Measurements from ENCODE around the gene IMMP2L. TPM values are rescaled to one million over a fixed set of nuclear protein-coding genes. Genes with fewer than 3 reads are reported as not detected.
A peak's percentile ranks its signal among the peaks of the same experiment; 100 is the strongest.

The IMMP2L gene
- total RNA-seq, 1 experiment from 2014 or later, result 13.6 TPM

DNA sequence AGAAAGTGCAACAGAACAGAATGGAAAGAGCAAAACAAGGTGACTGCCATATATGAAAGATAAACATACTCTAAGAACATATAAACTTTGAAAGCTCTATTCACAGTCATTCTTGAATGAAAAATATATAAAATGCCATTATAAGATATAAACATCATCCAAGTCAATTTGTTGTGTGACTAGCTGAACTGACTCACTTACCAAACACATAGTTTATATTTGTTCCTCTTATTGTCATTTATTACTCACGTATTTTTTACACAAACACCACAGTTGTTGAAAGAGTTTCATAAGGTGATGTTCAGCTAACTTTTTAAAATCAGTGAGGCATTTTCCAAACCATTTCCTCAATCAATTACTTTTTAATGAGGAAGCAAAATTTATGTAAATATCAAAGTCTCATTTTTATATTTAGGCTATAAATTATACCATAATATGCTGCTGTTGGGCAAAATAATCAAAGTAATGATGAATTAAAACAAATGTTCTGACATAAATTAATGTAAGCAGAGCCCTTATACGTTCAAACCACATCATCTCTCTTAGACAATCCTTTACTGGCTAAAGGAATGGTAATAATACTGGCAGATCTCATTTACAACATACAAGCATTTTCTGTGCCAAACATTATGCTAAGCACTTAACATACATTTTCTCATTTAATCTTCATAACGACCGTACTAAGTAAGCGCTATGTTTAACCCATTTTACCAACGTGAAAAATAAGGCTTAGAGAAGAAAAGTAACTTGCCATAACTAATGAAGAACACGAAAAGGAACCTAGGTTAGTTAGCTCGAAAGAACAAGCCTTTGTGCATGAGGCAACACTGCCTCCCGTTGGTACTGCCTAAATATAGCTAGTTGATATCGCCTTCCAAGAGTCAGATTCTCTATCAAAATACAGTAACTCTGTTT lies 464.0 kb downstream of the IMMP2L start:
- H3K4me1 Mint-ChIP-seq, result peaks cover 67% of the 10 kb centered on the region

DNA sequence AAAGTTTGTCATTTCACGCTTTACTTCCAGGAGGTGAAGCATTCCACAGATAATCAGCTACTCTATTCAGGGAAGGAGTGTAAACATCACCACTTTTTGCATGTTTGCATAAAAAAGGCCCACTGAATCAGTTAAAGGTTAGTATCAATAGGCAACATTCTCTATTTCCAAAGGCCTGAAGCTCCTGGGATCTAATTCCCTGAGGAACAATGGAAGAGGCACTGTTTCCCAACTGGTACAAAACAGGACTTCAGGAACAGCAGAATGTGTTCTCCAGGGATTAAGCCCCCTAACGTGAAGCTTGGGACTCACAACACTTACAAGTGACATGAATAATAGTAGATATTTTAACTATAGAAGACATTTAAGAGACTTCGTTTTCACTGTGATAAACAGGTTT lies 465.3 kb downstream of the IMMP2L start:
- H3K36me3 Mint-ChIP-seq, result no peaks in the 10 kb centered on the region
- peak overlapping the region; percentile 4 for H3K4me3 Mint-ChIP-seq
- H3K4me1 Mint-ChIP-seq, result peaks cover 75% of the 10 kb centered on the region
- H3K27me3 Mint-ChIP-seq (ENCODE audit: low read depth), result peaks cover 13% of the 10 kb centered on the region
- ATAC-seq (peak; percentile 94), DNase-seq (ENCODE audit: low spot score) (no peak)
- ChIA-PET POLR2A (no interaction called here), CTCF (interaction anchor here (0.7 to 0.9 kb wide), 3 partner anchors 12 to 633 kb away, joined by 3 to 4 read pairs (median 3); no protein-coding TSS in a partner anchor)
- H3K9me3 Mint-ChIP-seq, result no peaks in the 10 kb centered on the region
- TF ChIP-seq, protein P1, sequence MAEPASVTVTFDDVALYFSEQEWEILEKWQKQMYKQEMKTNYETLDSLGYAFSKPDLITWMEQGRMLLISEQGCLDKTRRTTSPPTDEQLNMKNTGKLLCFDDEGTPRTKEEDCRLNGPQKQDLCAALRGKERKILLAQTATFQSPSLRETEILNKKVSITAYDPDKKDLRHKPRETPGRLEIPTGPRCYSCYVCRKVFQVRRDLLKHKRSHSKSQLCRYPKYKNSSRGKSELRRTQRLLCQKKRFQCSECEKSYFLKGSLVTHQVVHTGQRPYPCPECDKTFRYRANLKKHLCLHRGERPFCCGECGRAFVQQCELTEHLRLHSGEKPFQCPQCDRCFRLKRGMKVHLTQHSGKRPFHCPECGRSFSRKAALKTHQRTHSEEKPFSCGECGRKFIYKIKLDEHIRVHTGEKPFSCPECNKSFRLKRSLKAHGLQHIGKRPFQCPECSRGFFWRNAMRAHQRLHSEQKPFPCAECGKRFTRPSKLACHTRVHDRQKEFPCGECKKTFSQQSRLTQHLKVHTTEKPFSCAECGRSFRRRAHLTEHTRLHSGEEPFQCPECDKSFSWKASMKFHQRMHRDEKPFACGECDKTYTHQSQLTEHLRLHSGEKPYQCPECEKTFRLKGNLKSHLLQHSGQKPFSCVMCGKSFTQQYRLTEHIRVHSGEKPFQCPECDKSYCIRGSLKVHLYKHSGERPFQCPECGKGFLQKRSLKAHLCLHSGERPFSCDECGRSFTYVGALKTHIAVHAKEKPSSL (CRISPR knock-in tag; conservative IDR thresholded peaks at IDR 0.05), result 0 out of 2 replicates have a peak, but pooled peaks have one; percentile 57
- TF ChIP-seq ZNF219 (CRISPR knock-in tag; IDR thresholded peaks at IDR 0.05; ENCODE audit: borderline replicate concordance) (no peak), SMAD4 (CRISPR knock-in tag; IDR thresholded peaks at IDR 0.05) (no peak), FOXK1 (CRISPR knock-in tag; IDR thresholded peaks at IDR 0.05) (peak; percentile 45; the same call in 1 of the 2 replicates), TEAD1 (CRISPR knock-in tag; IDR thresholded peaks at IDR 0.05) (peak; percentile 93; the same call in 1 of the 2 replicates)
- TF ChIP-seq, protein P2, sequence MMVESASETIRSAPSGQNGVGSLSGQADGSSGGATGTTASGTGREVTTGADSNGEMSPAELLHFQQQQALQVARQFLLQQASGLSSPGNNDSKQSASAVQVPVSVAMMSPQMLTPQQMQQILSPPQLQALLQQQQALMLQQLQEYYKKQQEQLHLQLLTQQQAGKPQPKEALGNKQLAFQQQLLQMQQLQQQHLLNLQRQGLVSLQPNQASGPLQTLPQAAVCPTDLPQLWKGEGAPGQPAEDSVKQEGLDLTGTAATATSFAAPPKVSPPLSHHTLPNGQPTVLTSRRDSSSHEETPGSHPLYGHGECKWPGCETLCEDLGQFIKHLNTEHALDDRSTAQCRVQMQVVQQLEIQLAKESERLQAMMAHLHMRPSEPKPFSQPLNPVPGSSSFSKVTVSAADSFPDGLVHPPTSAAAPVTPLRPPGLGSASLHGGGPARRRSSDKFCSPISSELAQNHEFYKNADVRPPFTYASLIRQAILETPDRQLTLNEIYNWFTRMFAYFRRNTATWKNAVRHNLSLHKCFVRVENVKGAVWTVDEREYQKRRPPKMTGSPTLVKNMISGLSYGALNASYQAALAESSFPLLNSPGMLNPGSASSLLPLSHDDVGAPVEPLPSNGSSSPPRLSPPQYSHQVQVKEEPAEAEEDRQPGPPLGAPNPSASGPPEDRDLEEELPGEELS (CRISPR knock-in tag; IDR thresholded peaks at IDR 0.05), result peak; percentile 70; the same call in 1 of the 2 replicates
- TF ChIP-seq, protein P3, sequence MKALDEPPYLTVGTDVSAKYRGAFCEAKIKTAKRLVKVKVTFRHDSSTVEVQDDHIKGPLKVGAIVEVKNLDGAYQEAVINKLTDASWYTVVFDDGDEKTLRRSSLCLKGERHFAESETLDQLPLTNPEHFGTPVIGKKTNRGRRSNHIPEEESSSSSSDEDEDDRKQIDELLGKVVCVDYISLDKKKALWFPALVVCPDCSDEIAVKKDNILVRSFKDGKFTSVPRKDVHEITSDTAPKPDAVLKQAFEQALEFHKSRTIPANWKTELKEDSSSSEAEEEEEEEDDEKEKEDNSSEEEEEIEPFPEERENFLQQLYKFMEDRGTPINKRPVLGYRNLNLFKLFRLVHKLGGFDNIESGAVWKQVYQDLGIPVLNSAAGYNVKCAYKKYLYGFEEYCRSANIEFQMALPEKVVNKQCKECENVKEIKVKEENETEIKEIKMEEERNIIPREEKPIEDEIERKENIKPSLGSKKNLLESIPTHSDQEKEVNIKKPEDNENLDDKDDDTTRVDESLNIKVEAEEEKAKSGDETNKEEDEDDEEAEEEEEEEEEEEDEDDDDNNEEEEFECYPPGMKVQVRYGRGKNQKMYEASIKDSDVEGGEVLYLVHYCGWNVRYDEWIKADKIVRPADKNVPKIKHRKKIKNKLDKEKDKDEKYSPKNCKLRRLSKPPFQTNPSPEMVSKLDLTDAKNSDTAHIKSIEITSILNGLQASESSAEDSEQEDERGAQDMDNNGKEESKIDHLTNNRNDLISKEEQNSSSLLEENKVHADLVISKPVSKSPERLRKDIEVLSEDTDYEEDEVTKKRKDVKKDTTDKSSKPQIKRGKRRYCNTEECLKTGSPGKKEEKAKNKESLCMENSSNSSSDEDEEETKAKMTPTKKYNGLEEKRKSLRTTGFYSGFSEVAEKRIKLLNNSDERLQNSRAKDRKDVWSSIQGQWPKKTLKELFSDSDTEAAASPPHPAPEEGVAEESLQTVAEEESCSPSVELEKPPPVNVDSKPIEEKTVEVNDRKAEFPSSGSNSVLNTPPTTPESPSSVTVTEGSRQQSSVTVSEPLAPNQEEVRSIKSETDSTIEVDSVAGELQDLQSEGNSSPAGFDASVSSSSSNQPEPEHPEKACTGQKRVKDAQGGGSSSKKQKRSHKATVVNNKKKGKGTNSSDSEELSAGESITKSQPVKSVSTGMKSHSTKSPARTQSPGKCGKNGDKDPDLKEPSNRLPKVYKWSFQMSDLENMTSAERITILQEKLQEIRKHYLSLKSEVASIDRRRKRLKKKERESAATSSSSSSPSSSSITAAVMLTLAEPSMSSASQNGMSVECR (CRISPR knock-in tag; IDR thresholded peaks at IDR 0.05; ENCODE audit: borderline replicate concordance), result no peak
- H3K27ac Mint-ChIP-seq, result peak overlapping the region; percentile 41

More for the DNA sequence above, 464.0 kb downstream of the IMMP2L start:
- ATAC-seq, result peak; percentile 52
- Mint-ChIP-seq H3K27me3 (ENCODE audit: low read depth) (peaks cover 8% of the 10 kb centered on the region), H3K9me3 (no peaks in the 10 kb centered on the region), H3K36me3 (no peaks in the 10 kb centered on the region), H3K27ac (peak overlapping the region; percentile 42), H3K4me3 (no peak overlapping the region)
- DNase-seq (ENCODE audit: low spot score), result peak; percentile 43
- ChIA-PET CTCF (interaction anchor here (0.5 to 1.3 kb wide), 27 partner anchors 8 to 1253 kb away, joined by 3 to 7 read pairs (median 3); partner anchors contain the start of gene LRRN3), POLR2A (no interaction called here)
- TF ChIP-seq NFE2L1 (CRISPR knock-in tag; IDR thresholded peaks at IDR 0.05) (no peak), SOX15 (CRISPR knock-in tag; IDR thresholded peaks at IDR 0.05) (no peak)
- TF ChIP-seq, protein P4, sequence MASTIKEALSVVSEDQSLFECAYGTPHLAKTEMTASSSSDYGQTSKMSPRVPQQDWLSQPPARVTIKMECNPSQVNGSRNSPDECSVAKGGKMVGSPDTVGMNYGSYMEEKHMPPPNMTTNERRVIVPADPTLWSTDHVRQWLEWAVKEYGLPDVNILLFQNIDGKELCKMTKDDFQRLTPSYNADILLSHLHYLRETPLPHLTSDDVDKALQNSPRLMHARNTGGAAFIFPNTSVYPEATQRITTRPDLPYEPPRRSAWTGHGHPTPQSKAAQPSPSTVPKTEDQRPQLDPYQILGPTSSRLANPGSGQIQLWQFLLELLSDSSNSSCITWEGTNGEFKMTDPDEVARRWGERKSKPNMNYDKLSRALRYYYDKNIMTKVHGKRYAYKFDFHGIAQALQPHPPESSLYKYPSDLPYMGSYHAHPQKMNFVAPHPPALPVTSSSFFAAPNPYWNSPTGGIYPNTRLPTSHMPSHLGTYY (CRISPR knock-in tag; IDR thresholded peaks at IDR 0.05), result no peak
- TF ChIP-seq, protein P5, sequence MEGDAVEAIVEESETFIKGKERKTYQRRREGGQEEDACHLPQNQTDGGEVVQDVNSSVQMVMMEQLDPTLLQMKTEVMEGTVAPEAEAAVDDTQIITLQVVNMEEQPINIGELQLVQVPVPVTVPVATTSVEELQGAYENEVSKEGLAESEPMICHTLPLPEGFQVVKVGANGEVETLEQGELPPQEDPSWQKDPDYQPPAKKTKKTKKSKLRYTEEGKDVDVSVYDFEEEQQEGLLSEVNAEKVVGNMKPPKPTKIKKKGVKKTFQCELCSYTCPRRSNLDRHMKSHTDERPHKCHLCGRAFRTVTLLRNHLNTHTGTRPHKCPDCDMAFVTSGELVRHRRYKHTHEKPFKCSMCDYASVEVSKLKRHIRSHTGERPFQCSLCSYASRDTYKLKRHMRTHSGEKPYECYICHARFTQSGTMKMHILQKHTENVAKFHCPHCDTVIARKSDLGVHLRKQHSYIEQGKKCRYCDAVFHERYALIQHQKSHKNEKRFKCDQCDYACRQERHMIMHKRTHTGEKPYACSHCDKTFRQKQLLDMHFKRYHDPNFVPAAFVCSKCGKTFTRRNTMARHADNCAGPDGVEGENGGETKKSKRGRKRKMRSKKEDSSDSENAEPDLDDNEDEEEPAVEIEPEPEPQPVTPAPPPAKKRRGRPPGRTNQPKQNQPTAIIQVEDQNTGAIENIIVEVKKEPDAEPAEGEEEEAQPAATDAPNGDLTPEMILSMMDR (IDR thresholded peaks at IDR 0.05), result 0 out of 2 replicates have a peak, but pooled peaks have one; percentile 41

Data from WTC11 (cell line).